Neural progenitor cell (in vitro differentiated cells): ENCODE data around the gene PPP1R16B. TPM values are rescaled to one million over a fixed set of nuclear protein-coding genes. Genes with fewer than 3 reads are reported as not detected.
"Not testable (repeated sequence)": the region's sequence is repeated elsewhere in the genome, so short reads cannot be mapped to it uniquely, and the experiment has no call there.

ENCODE experiments used
- DNase-seq: peaks from one replicate; pipeline ENCODE4 v3.0.0-alpha.2; 2016; ENCODE audit warnings: low spot score
- H2AFZ ChIP-seq: fragments of 200-600 bp; sonication (generic); replicated peaks from 2 replicates; pipeline ENCODE4 v1.6.1; 2016; ENCODE audit warnings: antibody characterized with exemption
- H3F3A ChIP-seq: fragments of 200-600 bp; sonication (generic); 2 replicates; pipeline ENCODE4 v1.6.1; 2016; ENCODE audit warnings: antibody characterized with exemption, low read depth
- H3K27ac ChIP-seq: fragments of 200-600 bp; sonication (generic); 2 replicates; pipeline ENCODE4 v1.5.1; 2016; ENCODE audit warnings: mild to moderate bottlenecking
- H3K27me3 ChIP-seq: fragments of 200-600 bp; sonication (generic); 2 replicates; pipeline ENCODE4 v1.6.1; 2016; ENCODE audit warnings: mild to moderate bottlenecking, moderate library complexity
- H3K36me3 ChIP-seq: fragments of 200-600 bp; sonication (generic); 2 replicates; pipeline ENCODE4 v1.5.1; 2016
- H3K4me1 ChIP-seq: fragments of 200-600 bp; sonication (generic); 2 replicates; pipeline ENCODE4 v1.6.1; 2016; ENCODE audit warnings: mixed run types
- H3K4me2 ChIP-seq: fragments of 200-600 bp; sonication (generic); 2 replicates; pipeline ENCODE4 v1.6.1; 2016
- H3K4me3 ChIP-seq: fragments of 200-600 bp; sonication (generic); 2 replicates; pipeline ENCODE4 v1.5.1; 2016
- H3K79me2 ChIP-seq: fragments of 200-600 bp; sonication (generic); 2 replicates; pipeline ENCODE4 v1.6.1; 2016; ENCODE audit warnings: low read depth
- H3K9ac ChIP-seq: fragments of 200-600 bp; sonication (generic); 2 replicates; pipeline ENCODE4 v1.6.1; 2016
- H3K9me3 ChIP-seq: fragments of 200-600 bp; sonication (generic); 2 replicates; pipeline ENCODE4 v1.5.1; 2016; ENCODE audit warnings: low read depth
- H4K20me1 ChIP-seq: fragments of 200-600 bp; sonication (generic); 2 replicates; pipeline ENCODE4 v1.6.1; 2016; ENCODE audit warnings: low read depth
- H3K27ac Mint-ChIP-seq: 3 replicates; pipeline ENCODE4 v1.8.0; 2021; ENCODE audit warnings: mixed read lengths
- H3K27me3 Mint-ChIP-seq: 2 replicates; pipeline ENCODE4 v1.8.0; 2022; ENCODE audit warnings: low read depth, mild to moderate bottlenecking, inconsistent platforms, moderate library complexity, mixed read lengths; ENCODE audit not compliant: insufficient read depth
- H3K36me3 Mint-ChIP-seq: 3 replicates; pipeline ENCODE4 v1.8.0; 2021; ENCODE audit warnings: mixed read lengths
- H3K4me1 Mint-ChIP-seq: 3 replicates; pipeline ENCODE4 v1.8.0; 2021; ENCODE audit warnings: mixed read lengths
- H3K4me3 Mint-ChIP-seq: 3 replicates; pipeline ENCODE4 v1.8.0; 2021; ENCODE audit warnings: mild to moderate bottlenecking, moderate library complexity, mixed read lengths
- H3K9me3 Mint-ChIP-seq: 3 replicates; pipeline ENCODE4 v1.8.0; 2020; ENCODE audit warnings: mixed read lengths
- EZH2 ChIP-seq: fragments of 200-600 bp; sonication (generic); IDR thresholded peaks from 2 replicates; pipeline ENCODE4 v1.6.1; 2017; ENCODE audit warnings: antibody characterized with exemption, mild to moderate bottlenecking, moderate library complexity
- EZH2phosphoT487 ChIP-seq: fragments of 200-600 bp; sonication (generic); IDR thresholded peaks from 2 replicates; pipeline ENCODE4 v1.6.1; 2017; ENCODE audit warnings: antibody characterized with exemption
- total RNA-seq: library from RNA; depleted of rRNA; stranded (reverse); fragments of >200 nt; gene quantifications from 2 replicates; pipeline ENCODE4 v1.2.3, GENCODE V29; 2015; ENCODE audit warnings: low replicate concordance
- TF ChIP-seq, protein P1 (sequence below): fragments of 200-600 bp; sonication (generic); IDR thresholded peaks from 2 replicates; pipeline ENCODE4 v1.5.1; 2017; ENCODE audit warnings: antibody characterized with exemption, mild to moderate bottlenecking

The PPP1R16B gene
- total RNA-seq, 1 donor from 2014 or later: 0.95 TPM

DNA sequence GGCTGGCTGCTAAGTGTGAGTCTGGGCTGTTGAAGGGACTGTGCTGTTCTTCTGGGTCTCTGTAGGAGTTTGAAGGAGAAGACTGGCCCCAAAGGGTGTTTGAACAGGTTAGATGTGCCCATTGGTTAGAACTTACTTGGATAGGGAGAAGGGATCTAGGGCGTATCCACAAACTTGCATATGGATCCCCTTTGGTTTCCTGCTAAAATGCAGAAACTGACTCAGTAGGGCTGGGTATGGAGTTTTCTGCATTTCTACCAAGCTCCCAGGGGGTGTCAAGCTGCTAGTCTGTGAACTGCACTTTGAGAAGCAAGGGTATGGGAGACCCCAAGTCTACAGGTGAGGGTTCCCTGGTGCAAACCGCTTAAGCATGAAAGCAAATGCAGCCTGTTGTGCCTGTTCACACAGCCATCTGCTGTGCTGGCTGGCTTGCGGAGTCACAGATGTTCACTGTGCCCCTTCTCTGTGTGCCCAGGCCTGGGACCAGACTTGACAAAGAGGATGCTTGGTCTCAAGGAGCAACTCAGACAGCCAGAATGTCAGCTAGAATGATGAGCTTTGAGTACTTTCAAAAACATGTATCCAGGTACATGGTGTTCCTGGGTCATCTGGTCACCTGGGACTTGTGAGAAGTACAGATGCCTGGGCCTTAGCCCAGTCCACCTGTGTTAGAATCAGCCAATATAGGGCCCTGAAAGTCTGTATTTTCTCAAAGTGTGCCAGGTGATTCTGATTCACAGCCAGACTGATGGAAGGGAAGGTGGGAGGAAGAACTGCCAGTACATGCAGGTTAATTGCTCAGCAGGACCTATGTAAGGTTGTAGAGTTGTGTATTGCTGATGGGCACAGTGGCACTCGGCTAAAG is 7.4 kb downstream of the PPP1R16B start:
- peaks cover 17% of the 10 kb centered on the region for H3K4me1 Mint-ChIP-seq
- peaks cover 7% of the 10 kb centered on the region for H3K4me1 ChIP-seq
- peaks cover 47% of the 10 kb centered on the region for H3K27me3 ChIP-seq
- no peak overlapping the region for H3K9ac ChIP-seq
- H3K4me3 Mint-ChIP-seq: no peak overlapping the region
- H3K4me2 ChIP-seq: no peak overlapping the region
- H3K9me3 ChIP-seq: no peaks in the 10 kb centered on the region
- peaks cover 9% of the 10 kb centered on the region for H3F3A ChIP-seq
- H3K36me3 ChIP-seq: no peaks in the 10 kb centered on the region
- TF ChIP-seq, protein P1, sequence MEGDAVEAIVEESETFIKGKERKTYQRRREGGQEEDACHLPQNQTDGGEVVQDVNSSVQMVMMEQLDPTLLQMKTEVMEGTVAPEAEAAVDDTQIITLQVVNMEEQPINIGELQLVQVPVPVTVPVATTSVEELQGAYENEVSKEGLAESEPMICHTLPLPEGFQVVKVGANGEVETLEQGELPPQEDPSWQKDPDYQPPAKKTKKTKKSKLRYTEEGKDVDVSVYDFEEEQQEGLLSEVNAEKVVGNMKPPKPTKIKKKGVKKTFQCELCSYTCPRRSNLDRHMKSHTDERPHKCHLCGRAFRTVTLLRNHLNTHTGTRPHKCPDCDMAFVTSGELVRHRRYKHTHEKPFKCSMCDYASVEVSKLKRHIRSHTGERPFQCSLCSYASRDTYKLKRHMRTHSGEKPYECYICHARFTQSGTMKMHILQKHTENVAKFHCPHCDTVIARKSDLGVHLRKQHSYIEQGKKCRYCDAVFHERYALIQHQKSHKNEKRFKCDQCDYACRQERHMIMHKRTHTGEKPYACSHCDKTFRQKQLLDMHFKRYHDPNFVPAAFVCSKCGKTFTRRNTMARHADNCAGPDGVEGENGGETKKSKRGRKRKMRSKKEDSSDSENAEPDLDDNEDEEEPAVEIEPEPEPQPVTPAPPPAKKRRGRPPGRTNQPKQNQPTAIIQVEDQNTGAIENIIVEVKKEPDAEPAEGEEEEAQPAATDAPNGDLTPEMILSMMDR: no peak
- TF ChIP-seq EZH2phosphoT487 (no peak), EZH2 (no peak)
- DNase-seq: no peak
- peaks cover 3% of the 10 kb centered on the region for H3K27me3 Mint-ChIP-seq
- no peak overlapping the region for H3K27ac Mint-ChIP-seq
- H3K9me3 Mint-ChIP-seq: peaks cover 2% of the 10 kb centered on the region
- no peaks in the 10 kb centered on the region for H3K79me2 ChIP-seq
- H4K20me1 ChIP-seq: peaks cover 20% of the 10 kb centered on the region
- H3K4me3 ChIP-seq: no peak overlapping the region
- H3K27ac ChIP-seq: no peak overlapping the region
- H2AFZ ChIP-seq: no peak overlapping the region
- H3K36me3 Mint-ChIP-seq: no peaks in the 10 kb centered on the region

DNA sequence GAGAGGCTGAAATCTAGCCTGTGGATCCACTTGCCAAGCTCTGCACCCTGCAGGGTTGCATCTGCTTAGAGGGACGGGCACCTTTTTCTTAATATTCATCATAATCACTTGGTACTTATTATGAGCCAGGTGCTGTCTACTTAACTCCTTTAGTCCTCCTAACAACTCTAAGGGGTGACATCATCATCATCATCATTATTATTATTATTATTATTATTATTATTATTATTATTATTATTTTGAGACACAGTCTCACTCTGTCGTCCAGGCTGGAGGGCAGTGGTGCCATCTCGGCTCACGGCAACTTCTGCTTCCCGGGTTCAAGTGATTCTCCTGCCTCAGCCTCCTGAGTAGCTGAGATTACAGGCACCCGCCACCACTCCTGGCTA is 8.1 kb downstream of the PPP1R16B start:
- H2AFZ ChIP-seq, H3K27me3 Mint-ChIP-seq, DNase-seq, H3K4me3 ChIP-seq, H3K27ac ChIP-seq, H3K36me3 ChIP-seq, H3K9ac ChIP-seq, H3K4me3 Mint-ChIP-seq, H3K27ac Mint-ChIP-seq, H3K79me2 ChIP-seq, H3K9me3 ChIP-seq, H3F3A ChIP-seq, H3K9me3 Mint-ChIP-seq, H3K4me2 ChIP-seq, H3K4me1 ChIP-seq, H3K36me3 Mint-ChIP-seq: not testable (repeated sequence)
- Histone ChIP-seq H3K27me3 (peaks cover 41% of the 10 kb centered on the region), H4K20me1 (peaks cover 15% of the 10 kb centered on the region)
- peaks cover 19% of the 10 kb centered on the region for H3K4me1 Mint-ChIP-seq

DNA sequence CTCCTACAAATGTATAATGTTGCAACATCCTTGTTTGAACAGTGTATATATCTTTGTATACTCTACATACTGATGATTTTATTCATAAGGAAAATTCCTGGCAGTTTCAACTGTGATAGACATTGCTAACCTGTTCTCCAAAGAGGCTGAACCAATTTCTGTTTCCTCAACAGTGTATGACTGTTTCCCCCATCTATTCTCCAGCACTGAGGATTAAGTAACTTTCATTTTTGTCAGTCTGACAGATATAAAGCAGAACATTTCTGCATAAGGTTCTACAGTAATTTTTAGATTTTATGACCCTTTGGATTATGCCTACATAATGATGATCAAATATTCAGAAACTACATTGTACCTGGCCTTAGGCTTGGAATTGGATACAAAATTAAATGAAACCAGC is 9.9 kb downstream of the PPP1R16B start:
- no peak overlapping the region for H3K27ac ChIP-seq
- TF ChIP-seq, protein P1: no peak
- TF ChIP-seq EZH2 (no peak), EZH2phosphoT487 (no peak)
- H3F3A ChIP-seq: no peaks in the 10 kb centered on the region
- no peak overlapping the region for H3K4me3 Mint-ChIP-seq
- H3K27me3 ChIP-seq: peaks cover 22% of the 10 kb centered on the region
- H3K4me1 Mint-ChIP-seq: peaks cover 10% of the 10 kb centered on the region
- no peaks in the 10 kb centered on the region for H3K79me2 ChIP-seq
- peaks cover 4% of the 10 kb centered on the region for H3K27me3 Mint-ChIP-seq
- no peak overlapping the region for H3K27ac Mint-ChIP-seq
- H3K9ac ChIP-seq: no peak overlapping the region
- DNase-seq: no peak
- H4K20me1 ChIP-seq: peaks cover 3% of the 10 kb centered on the region
- no peak overlapping the region for H3K4me3 ChIP-seq
- no peaks in the 10 kb centered on the region for H3K36me3 ChIP-seq
- peaks cover 2% of the 10 kb centered on the region for H3K9me3 Mint-ChIP-seq
- no peaks in the 10 kb centered on the region for H3K36me3 Mint-ChIP-seq
- no peak overlapping the region for H2AFZ ChIP-seq
- no peak overlapping the region for H3K4me2 ChIP-seq
- H3K4me1 ChIP-seq: no peaks in the 10 kb centered on the region
- no peaks in the 10 kb centered on the region for H3K9me3 ChIP-seq
